GM12801 (cell line): ENCODE data around the gene EIF1.

Experiments
- TF ChIP-seq, protein P1 (sequence below): IDR thresholded peaks from one replicate; pipeline ENCODE4 v1.5.1; 2011; ENCODE audit warnings: control low read depth; ENCODE audit not compliant: insufficient read length; ENCODE audit errors: extremely low read depth

Gene EIF1

GRCh38 chr17:41689497-41690299, 1.0 kb downstream of the EIF1 start:
- TF ChIP-seq, protein P1, sequence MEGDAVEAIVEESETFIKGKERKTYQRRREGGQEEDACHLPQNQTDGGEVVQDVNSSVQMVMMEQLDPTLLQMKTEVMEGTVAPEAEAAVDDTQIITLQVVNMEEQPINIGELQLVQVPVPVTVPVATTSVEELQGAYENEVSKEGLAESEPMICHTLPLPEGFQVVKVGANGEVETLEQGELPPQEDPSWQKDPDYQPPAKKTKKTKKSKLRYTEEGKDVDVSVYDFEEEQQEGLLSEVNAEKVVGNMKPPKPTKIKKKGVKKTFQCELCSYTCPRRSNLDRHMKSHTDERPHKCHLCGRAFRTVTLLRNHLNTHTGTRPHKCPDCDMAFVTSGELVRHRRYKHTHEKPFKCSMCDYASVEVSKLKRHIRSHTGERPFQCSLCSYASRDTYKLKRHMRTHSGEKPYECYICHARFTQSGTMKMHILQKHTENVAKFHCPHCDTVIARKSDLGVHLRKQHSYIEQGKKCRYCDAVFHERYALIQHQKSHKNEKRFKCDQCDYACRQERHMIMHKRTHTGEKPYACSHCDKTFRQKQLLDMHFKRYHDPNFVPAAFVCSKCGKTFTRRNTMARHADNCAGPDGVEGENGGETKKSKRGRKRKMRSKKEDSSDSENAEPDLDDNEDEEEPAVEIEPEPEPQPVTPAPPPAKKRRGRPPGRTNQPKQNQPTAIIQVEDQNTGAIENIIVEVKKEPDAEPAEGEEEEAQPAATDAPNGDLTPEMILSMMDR: no peak

GRCh38 chr17:41690497-41690896, 1.8 kb downstream of the EIF1 start:
- TF ChIP-seq, protein P1: no peak

DNA sequence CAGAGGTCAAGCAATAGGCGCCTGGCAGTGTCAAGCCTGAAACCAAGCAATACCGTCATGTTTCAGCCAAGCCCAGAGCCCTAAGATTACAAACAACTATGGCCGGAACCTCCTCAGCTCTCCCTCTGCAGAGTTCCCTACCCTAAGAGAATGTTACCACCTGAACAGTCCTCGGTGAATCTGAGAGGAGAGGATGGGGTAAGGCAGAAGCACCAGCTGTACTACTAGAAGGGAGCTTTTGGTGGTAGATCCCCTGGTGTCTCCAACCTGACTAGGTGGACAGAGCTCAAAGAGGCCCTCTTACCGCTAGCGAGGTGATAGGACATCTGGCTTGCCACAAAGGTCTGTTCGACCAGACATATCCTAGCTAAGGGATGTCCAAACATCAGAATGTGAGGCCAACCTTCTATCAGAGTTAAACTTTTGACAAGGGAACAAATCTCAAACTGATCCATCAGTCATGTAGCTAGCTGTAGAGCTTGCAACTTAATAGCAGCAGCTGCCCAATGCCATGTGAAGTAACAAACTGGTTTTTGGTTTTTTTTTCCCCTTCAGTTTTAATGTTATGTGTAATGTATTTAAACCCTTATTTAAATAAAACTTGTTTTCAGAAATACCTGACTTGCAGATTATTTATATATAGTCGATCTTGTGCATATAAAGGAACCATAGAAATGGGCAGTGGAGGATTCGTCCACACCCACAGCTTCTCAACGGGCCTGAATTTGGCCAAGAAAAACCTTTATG, 2.5 kb downstream of the EIF1 start:
- TF ChIP-seq, protein P1: no peak

DNA sequence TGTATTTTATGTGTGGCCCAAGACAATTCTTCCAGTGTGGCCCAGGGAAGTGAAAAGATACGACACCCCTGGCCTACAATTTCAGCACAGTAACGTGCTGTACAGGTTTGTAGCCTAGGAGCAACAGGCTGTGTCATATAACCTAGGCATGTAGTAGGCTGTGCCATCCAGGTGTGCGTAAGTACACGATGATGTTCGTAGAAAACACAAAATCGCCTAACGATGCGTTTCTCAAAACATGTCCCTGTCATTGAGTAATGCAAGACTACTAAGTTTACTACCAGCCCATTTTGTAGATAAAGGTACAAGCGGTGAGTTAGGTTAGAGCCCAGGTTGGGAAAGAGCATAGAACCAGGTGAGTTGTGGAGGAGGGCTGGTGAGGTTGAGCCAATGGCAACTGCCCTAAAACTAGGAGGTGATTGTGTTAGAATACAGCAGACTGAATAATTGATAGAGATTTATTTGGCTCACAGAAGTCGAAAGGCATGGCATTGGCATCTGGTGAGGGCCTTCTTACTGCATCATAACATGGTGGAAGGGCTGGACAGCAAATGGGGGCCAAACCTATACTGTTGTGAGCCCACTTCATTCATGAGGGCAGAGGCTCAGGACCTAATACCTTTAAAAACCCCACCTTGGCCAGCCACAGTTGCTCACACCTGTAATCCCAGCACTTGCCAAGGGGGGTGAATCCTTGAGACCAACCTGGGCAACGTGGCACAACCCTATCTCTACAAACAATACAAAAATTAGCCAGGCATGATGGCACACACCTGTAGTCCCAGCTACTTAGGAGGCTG, 4.2 kb downstream of the EIF1 start:
- TF ChIP-seq, protein P1: no peak

DNA sequence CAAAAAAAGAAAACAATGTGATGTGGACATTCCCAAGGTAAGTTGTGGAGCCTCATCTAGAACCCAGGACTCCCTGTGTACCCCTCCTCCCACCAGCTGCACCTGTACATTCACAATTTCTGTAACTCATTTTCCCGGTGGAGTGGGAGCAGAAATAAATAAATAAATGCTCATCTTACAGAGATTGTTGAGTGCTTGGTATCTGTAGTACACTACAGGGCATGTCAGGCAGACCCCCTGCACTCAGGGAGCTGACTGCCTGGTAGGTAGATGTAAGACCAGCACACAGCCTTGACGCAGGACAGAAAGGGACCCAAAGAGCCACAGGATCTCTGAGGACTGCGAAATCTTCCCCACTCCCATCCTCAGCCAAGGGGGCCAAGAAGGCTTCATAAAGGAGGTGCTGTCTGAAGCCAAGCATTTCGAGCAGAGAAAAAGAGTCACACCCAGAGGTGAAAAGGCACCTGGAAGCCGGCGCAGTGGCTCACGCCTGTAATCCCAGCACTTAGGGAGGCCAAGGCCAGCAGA, 6.5 kb downstream of the EIF1 start:
- TF ChIP-seq, protein P1: no peak

DNA sequence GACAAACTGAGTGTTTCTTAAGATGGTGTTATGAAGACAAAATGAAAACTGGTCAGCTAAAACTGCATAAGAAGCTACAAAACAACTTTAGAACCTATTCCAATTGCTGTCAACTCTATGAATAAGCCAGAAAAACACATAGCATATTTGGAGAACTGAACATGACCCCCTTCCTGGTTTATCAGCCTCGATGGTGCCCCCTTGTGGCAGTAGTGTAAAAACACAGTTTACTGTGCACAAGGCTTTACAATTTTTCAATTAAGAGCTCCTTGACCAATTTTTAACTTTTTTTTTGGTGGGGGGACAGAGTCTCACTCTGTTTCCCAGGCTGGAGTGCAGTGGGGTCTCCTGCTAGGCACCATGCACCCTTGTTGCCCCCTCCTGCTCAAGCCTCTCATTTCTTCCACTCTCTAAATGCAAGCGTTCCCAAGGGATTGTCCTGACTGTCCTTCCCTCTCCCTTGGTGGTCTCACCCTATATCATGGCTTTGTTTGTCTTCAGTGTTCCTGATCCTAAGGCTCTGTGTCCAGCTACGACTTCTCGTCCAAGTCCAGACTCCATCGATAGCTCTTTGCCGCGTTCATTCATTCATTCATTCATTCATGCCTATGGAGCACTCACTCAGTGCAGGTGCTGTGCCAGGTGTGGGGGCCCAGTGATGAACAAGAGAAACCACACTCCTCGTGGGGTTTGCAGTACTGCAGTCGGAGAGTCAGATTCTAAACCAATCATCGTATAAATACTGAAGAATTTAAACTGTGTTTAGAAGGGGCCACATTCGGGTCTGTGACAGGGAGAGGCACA, 7.5 kb downstream of the EIF1 start:
- TF ChIP-seq, protein P1: no peak
